Urothelium cell line (cell line): ENCODE results near the gene ADCK2.
"Not testable (repeated sequence)": the region's sequence is repeated elsewhere in the genome, so short reads cannot be mapped to it uniquely, and the experiment has no call there.

ENCODE experiments used
- DNase-seq: peaks from one replicate; pipeline ENCODE4 v3.0.0; 2011; ENCODE audit warnings: low spot score, mixed read lengths
- FAIRE-seq: peaks from 2 replicates; lab custom pipeline; 2011; peaks lifted over from hg19 to GRCh38; lab: Jason Lieb, UNC

Gene ADCK2

DNA sequence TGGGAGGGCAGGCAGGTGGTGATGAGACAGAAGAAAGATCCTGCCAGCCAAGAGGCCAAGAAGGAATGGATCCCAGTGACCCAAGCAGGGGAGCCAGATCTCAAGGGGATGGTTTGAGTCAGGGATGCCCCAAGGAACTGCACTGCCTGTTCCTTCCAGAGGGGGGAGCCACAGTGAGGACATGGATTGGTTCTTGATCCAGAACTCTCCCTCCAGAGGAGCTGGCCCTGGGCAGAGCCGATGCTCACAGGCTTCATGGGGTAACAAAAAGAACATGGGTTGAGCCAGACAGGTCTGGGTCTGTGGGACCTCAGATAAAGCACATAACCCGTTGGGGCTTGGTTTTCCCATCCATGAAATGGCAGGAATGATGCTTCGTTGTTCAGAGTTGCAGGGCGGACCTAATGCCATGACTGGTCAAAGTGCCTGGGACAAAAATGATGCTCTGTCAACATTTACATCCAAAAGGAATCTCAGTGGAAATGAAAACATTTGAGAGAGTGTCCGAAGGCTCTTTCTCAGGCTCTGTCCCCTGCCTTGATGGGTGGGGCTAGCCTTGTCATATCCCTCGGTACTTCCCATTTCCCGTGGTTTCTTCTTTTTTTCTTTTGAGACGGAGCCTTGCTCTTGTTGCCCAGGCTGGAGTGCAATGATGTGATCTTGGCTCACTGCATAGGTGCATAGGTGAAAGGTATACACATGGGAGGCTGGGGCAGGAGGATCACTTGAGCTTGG is 27.4 kb upstream of the ADCK2 start:
- FAIRE-seq (no peak), DNase-seq (no peak)

DNA sequence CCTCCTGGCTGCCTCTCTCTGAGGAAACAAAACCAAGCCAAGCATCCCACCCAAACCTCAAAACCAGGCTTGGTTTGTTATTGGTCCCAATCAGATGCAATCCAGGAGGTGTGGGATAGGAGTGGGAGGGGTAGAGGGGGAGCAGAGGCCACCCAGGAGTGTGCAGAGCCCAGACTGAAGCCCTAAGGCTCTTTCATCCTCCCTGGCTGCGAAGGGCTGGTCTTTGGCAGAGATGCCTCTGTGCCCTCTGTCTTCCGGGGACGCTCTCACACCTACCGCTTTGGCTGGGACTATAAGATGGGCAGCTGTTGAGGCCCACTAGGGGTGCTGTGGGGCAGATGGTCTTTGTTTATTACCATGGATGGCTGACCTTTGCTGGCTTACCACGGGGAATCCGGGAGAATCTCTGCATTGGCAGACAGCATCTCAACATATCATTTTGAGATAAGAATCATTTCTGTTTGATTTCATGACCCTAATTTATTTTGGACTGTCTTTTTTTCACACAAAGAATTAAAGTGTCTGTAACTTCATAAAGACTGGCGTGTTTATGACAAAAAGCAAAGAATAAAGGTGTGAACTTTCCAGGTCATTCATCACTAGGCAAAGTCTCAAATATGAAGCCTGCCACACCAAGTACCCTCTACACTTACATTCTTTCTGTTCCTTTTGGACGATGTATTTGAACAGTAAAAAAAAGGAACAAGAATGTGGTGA is 25.7 kb upstream of the ADCK2 start:
- FAIRE-seq (no peak), DNase-seq (peak; percentile 68)

DNA sequence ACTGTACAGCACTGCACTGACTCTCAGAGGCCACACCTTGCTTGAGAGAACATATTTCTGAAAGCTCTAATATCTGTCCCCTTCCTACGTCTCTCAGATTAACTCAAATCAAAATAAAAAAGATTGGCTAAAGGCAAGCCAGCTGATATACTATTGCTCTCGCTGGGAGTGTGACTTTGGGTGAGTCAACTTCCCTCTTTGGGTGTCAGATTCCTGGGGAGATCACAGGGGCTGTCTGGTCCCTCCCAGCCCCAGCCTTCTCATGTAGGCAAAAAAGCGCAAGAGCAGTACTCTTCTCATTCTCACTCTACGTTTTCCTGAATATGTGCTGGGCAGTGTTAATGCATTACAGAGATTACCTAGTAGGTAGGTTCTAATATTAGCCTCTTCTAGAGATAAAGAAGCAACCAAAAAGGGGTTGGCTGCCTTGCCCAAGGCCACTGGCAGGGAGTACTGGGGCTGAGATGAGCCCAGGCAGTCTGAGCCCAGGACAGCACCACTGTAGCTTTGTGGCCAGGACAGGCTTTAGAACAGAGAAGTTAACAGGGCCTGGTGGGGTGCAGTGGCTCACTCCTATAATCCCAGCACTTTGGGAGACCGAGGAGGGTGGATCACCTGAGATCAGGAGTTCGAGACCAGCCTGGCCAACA is 23.1 kb upstream of the ADCK2 start:
- FAIRE-seq (no peak), DNase-seq (no peak)

DNA sequence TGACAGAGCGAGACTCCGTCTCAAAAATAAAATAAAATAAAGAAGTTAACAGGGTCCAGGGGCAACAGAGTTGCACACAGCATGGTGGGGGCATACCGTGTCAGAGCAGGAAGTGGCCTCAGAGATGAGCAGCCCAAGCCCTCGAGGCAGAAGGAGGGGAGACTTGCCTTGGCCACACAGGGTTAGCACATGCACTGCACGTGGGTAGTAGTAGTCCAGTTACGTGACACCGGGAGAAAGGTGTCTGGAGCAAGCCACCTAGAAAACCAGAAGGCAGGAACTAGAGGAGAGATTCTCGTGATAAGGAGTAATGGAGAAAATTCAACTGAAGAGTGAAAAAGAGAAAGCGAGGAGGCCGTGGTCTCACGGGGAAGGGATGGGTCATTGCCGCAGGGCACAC is 22.4 kb upstream of the ADCK2 start:
- DNase-seq, result no peak
- FAIRE-seq, result no peak

DNA sequence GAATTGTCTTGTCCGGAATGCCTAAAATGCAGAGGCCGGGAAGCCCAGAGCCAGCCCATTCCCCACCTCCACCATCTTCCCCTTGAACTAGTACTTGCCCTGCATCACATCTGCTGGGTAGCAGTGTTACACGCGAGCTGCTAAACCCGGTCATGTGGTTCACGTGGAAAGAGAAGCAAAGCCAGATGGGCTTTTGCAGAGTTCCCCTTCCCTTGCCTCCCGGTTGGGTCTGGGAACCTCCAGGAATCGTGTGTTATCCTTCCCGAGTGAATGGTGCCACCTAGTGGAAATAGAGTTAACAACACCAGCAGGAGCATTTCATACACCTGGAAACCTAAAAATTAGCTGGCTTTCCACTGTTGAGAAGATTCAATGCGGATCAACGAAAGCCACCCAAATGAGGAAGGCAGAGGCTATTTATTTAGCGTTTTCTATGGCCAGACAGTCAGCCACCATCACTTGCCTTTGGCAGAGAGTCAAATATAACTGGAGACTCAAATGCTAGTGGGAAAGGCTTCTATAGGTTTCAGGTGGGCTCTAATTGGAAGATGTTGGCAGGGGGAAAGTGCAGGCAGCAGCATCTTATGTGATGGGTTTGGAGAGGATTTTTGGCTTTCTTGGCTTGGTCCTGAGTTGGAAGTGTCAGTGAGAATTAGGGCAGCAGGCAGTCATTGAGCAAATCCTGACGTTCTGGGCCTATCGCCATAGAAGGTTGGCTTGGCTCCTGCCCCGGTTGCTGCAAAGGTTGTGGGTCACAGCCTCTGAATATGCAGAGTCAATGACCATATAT is 19.2 kb upstream of the ADCK2 start:
- FAIRE-seq (no peak), DNase-seq (peak; percentile 64)

DNA sequence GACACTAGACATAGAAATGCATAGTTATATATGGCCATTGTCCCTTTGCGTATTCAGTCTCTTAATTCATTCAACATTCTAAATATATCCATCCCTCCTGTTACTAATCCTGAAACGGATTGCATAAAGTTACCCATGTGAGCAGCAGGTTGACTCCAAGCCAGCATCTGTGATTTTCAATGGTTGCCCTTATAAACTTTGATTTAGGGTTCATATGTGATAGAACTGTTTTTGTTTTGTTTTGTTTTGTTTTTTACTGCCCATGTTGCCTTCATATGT is 18.7 kb upstream of the ADCK2 start:
- DNase-seq (no peak), FAIRE-seq (no peak)

DNA sequence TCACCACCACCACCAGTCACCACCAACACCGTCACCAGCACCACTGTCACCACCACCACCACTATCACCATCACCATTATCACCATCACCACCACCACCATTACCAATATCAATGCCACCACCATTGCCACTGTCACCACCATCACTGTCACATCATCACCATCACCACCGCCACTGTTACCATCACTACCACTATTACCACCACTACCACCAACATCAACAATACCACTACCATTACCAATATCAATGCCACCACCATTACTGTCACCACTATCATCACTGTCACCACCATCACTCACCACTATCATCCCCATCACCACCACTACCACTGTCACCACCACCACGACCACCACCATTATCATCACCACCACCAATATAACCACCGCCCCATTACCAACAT is 18.1 kb upstream of the ADCK2 start:
- DNase-seq (no peak), FAIRE-seq (no peak)

DNA sequence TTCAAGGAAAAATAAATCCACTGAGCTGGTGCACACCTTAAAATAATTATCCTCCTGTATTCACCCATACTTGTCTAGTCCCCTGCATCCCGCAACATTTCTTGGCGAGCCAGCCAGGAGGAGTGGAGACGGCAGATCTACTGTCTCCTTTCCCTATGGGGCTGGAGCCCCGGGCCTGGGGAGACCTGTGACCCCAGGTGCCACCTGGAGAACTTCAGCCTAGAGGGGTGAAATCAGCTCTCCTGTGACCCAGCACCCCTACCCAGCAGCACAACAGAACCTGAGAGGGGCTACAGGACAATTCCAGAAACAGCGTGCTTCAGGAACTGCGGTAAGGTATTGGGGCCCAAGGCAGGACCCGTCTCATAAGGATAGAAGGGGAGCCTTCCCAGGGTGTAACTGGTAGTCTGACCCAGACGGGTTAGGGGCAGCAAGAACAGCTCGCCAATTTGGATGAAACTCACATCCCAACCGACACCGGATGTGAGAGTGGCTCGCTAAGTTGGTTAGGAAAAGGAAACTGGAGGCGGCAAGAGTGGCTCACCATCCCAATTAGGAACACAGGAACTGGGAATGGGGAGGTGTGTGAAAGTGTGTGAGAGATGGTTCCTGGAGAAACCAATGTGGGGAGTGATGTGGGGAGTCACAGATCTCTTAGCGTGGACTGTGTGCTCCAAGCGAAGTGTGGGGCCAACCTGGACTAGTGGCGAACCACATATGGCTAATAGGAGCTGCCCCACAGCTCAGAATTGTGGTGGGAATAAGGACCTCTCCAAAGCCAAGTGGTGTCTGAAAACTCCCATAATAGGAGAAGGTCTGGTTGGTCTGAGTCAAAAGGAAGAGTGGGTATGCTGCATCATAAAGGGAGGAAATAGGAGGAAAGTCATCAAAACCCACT is 17.0 kb upstream of the ADCK2 start:
- no peak for DNase-seq
- no peak for FAIRE-seq

DNA sequence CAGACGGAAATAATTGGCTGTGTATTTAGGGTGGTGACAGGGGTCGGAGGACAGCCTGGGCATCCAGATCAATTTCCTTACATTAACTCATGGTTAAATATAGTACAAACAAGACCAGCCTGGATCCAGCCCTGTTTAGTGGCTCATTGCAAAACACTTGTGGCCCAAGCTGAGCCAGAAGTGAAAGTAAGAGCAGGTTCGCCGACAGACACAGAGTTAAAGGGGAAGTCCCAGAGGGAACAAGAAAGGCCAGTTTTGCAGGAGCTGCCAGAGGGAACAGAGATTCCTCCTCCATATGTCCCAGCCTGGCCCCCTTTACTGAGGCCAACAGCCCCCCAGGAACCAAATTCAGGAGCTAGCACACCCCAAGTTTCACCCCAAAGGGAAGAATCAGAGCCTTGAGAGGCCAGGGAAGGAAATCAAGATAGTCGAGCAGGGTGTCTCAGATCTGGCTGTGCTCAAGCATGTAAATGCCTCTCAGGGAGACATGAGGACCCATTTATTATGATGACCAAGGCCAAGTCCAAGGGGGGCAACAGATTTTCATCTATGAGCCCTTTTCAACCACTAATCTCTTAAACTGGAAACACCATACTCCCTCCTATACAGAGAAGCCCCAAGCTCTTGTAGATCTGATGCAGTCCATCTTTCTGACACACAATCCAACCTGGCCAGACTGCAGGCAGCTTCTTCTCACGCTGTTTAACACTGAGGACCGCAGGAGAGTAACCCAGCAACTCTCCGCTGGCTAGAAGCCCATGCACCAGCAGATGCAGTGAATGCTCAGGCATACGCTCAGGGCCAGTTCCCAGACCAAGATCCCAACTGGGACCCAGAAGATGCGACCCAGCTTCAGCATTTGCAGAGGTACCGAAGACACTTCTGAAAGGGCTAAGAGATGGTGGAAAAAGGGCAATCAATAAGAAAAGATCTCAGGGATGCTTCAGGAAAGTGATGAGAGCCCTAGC is 15.9 kb upstream of the ADCK2 start:
- DNase-seq (no peak), FAIRE-seq (no peak)

DNA sequence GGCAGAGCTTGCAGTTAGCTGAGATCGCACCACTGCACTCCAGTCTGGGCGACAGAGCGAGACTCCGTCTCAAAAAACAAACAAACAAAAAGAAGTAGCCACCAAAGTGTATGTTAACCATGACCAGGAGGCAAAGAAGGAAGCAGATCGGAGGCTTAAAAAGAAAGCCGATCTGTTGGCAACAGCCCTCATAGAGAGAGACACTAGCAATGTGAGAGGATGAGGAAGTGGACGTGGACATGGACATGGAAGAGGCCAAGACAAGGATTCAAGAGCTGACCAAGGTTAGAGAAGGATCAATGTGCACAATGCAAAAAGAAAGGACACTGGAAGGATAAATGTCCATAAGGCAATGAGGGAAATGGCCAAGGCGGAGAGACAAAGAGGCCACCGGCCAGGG is 14.9 kb upstream of the ADCK2 start:
- DNase-seq (no peak), FAIRE-seq (no peak)

DNA sequence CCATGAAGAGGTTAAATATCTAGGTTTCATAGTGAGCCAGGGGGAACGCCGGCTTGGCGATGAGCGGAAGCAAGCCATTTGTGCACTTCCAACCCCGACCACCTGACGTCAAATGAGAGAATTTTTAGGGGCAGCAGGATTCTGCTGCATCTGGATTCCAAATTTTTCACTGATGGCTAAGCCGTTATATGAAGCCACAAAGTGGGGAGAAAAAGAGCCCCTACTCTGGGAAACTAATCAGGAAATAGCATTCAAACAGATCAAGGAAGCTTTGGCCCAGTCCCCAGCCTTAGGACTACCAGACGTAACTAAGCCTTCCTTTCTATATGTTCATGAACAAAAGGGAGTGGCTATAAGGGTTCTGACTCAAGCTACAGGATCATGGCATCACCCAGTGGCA is 12.9 kb upstream of the ADCK2 start:
- FAIRE-seq (no peak), DNase-seq (no peak)

DNA sequence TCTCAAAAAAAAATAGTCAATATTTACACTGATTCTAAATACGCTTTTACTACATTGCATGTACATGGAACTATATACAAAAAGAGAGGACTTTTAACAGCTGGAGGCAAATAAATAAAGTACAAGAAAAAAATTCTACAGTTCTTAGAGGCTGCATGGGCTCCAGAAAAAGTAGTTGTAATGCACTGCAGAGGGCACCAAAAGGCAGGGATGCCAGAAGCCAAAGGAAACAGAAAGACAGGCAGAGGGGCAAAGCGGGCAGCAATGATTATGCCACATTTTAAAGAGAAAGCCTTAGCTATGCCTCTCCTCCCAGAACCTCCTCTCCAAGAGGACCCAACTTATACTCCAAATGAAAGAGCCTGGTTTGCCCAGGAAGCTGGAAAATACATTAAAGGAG is 11.6 kb upstream of the ADCK2 start:
- DNase-seq (no peak), FAIRE-seq (no peak)

DNA sequence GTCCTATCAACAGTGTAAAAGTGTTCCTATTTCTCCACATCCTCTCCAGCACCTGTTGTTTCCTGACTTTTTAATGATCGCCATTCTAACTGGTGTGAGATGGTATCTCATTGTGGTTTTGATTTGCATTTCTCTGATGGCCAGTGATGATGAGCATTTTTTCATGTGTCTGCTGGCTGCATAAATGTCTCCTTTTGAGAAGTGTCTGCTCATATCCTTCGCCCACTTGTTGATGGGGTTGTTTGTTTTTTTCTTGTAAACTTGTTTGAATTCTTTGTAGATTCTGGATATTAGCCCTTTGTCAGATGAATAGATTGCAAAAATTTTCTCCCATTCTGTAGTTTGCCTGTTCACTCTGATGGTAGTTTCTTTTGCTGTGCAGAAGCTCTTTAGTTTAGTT is 9.8 kb upstream of the ADCK2 start:
- DNase-seq, FAIRE-seq: not testable (repeated sequence)

DNA sequence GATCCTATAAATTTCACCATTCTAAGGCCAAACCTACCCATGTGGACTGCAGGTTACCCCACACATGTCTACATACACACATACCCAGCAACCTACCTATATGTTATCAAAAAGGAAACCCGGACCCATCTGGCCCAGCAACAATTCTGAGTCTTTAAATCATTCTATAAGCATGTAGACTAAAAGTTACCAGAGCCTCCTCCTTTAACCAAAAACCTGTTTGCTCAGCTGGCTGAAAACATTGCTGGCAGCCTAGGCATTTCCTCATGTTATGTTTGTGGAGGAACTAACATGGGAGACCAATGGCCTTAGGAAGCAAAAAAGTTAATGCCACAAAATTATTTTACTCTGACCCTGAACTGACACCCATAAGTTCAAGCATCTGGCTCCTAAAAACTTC is 5.3 kb upstream of the ADCK2 start:
- DNase-seq (no peak), FAIRE-seq (no peak)

DNA sequence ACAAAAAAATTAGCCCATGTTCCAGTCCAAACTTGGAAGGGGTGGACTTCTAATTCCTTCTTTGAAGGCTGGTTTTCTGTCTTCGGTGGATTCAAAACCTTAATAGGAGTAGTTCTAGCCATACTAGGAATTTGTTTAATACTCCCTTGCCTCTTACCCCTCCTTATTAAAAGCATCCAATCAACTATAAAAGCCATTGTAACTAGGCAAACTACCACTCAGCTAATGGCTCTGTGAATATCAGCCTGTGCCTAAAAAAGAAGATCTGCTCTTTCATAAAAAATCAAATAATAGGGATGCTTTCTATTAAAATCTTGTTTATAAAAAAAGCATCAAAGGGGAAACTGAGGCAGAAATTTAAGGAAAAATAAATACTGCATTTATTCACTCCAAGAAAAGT is 4.1 kb upstream of the ADCK2 start:
- no peak for DNase-seq
- no peak for FAIRE-seq

DNA sequence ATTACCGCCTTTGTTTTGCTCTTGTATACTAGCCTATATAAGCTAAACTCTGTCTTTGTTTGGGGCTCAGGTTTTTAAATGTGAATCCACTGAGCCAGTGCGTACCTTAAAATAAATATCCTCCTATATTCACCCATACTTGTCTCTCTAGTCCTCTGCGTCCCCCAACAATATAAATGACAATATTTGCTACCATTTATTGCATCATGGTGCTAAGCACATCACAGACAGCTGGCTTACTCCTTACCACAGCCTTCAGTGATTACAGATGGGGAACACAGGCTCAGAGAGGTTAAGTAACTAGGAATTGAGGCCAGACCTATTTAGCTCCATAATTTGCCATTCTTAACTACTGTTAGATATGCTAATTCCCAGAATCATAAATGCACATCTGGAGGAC is 3.4 kb upstream of the ADCK2 start:
- DNase-seq (no peak), FAIRE-seq (no peak)

DNA sequence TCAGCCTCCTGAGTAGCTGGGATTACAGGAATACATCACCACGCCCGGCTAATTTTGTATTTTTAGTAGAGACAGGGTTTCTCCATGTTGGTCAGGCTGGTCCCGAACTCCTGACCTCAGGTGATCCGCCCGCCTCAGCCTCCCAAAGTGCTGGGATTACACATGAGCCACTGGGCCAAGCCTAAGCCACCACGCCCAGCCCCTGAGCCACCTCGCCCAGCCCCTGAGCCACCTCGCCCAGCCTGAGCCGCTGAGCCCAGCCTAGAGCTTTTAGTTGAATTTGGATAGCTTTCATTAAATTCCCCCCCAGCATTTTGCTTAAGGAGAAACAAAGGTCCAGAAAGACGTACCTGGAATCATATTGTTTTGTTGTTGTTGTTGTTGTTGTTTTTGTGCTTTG is 2.9 kb upstream of the ADCK2 start:
- DNase-seq, FAIRE-seq: not testable (repeated sequence)

DNA sequence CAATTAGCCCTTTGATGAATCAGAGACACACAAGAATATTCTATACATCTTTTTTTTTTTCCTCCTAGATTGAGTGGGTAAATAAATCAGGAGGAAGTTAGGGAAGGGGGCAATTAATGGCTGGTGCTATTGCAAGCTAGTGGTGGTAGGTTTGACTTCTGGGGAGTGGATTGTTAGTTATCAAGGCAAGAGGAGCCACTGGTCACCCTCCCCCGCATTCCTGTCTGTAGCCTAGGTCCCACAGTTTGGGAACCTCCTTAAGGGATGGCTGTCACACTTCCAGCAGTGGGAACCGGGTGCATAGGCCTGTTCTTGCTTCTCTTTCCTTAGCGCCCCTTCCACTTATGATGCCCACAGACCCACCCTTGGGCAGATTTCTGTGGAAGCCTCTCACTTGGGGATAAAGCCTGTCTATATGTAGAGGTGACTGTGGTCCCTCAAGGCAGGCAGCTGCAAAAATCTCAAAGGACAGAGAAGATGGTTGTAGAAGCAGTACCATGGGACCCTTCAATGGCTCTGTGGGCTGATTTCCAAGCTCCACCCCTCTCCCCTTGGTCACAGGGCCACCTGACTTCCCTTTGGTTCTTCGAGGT is 2.3 kb upstream of the ADCK2 start:
- no peak for DNase-seq
- no peak for FAIRE-seq

DNA sequence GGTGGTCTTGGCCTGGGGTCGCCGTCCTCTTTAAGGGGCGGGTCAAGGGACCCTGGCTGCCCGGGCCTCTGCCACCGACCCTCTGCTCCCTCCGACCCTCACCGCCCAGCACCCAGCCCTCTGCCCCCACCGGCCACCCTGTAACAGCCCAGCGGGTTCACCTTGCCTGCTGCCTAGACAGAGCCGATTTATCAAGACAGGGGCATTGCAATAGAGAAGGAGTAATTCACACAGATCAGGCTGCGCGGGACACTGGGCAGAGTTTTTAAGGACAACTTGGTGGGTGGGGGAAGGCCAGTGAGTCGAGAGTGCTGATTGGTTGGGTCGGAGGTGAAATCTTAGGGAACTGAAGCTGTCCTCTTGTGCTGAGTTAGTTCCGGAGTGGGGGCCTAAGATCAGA is 779 bp upstream of the ADCK2 start:
- no peak for FAIRE-seq
- DNase-seq, result no peak
